IPS-20b (cell line): ENCODE measurements around the gene PIP4K2A.
"Not testable (repeated sequence)": the region's sequence is repeated elsewhere in the genome, so short reads cannot be mapped to it uniquely, and the experiment has no call there.

Source experiments
- H3K27ac ChIP-seq: one replicate; pipeline ENCODE4 v1.5.1; 2013; ENCODE audit warnings: low read length
- H3K27me3 ChIP-seq: 2 replicates; pipeline ENCODE4 v1.6.1; 2013; ENCODE audit warnings: mild to moderate bottlenecking, low read length, inconsistent platforms; ENCODE audit not compliant: insufficient read depth
- H3K36me3 ChIP-seq: 2 replicates; pipeline ENCODE4 v1.6.1; 2013; ENCODE audit warnings: low read depth, mild to moderate bottlenecking, inconsistent platforms, low read length, moderate library complexity; ENCODE audit not compliant: insufficient read depth
- H3K4me1 ChIP-seq: 2 replicates; pipeline ENCODE4 v1.6.1; 2013; ENCODE audit warnings: mild to moderate bottlenecking, control low read depth, inconsistent platforms, low read length, moderate library complexity; ENCODE audit not compliant: insufficient read depth
- H3K4me3 ChIP-seq: 2 replicates; pipeline ENCODE4 v1.5.1; 2013; ENCODE audit warnings: mild to moderate bottlenecking, low read length, inconsistent platforms
- H3K9ac ChIP-seq: 2 replicates; pipeline ENCODE4 v1.6.1; 2013; ENCODE audit warnings: low read depth, mild to moderate bottlenecking, inconsistent platforms, low read length, moderate library complexity
- H3K9me3 ChIP-seq: 2 replicates; pipeline ENCODE4 v1.6.1; 2013; ENCODE audit warnings: mild to moderate bottlenecking, low read depth, low read length, inconsistent platforms; ENCODE audit not compliant: insufficient read depth

PIP4K2A gene

GRCh38 chr10:22704471-22704911 is 9.9 kb downstream of the PIP4K2A start:
- Histone ChIP-seq H3K9me3 (no peaks in the 10 kb centered on the region), H3K4me1 (peaks cover 12% of the 10 kb centered on the region), H3K27ac (no peak overlapping the region), H3K4me3 (no peak overlapping the region), H3K9ac (no peak overlapping the region), H3K27me3 (no peaks in the 10 kb centered on the region), H3K36me3 (no peaks in the 10 kb centered on the region)

GRCh38 chr10:22702348-22702747 is 12.0 kb downstream of the PIP4K2A start:
- Histone ChIP-seq H3K27me3 (no peaks in the 10 kb centered on the region), H3K9ac (no peak overlapping the region), H3K4me1 (peaks cover 12% of the 10 kb centered on the region), H3K36me3 (no peaks in the 10 kb centered on the region), H3K27ac (no peak overlapping the region), H3K9me3 (no peaks in the 10 kb centered on the region), H3K4me3 (no peak overlapping the region)

- peaks cover 12% of the 10 kb centered on the region for H3K4me1 ChIP-seq
Observed at GRCh38 chr10:22701132-22701826, 13.1 kb downstream of the PIP4K2A start.

GRCh38 chr10:22700489-22700888 is 13.9 kb downstream of the PIP4K2A start:
- H3K27ac ChIP-seq, result no peak overlapping the region
- no peaks in the 10 kb centered on the region for H3K36me3 ChIP-seq
- H3K9me3 ChIP-seq, result no peaks in the 10 kb centered on the region
- H3K4me1 ChIP-seq, result peaks cover 12% of the 10 kb centered on the region
- no peaks in the 10 kb centered on the region for H3K27me3 ChIP-seq
- H3K9ac ChIP-seq, result no peak overlapping the region
- H3K4me3 ChIP-seq, result no peak overlapping the region

More at GRCh38 chr10:22701132-22701826, 13.1 kb downstream of the PIP4K2A start:
- Histone ChIP-seq H3K9ac (peak overlapping the region; percentile 2; the same call in 1 of the 2 replicates), H3K4me3 (no peak overlapping the region), H3K27me3 (no peaks in the 10 kb centered on the region), H3K36me3 (no peaks in the 10 kb centered on the region), H3K9me3 (no peaks in the 10 kb centered on the region), H3K27ac (no peak overlapping the region)

GRCh38 chr10:22699976-22700375 is 14.4 kb downstream of the PIP4K2A start:
- Histone ChIP-seq H3K27me3 (no peaks in the 10 kb centered on the region), H3K9ac (no peak overlapping the region), H3K36me3 (no peaks in the 10 kb centered on the region), H3K9me3 (no peaks in the 10 kb centered on the region), H3K27ac (no peak overlapping the region), H3K4me3 (no peak overlapping the region), H3K4me1 (peaks cover 12% of the 10 kb centered on the region)

GRCh38 chr10:22698941-22699440 is 15.4 kb downstream of the PIP4K2A start:
- Histone ChIP-seq H3K4me3 (no peak overlapping the region), H3K4me1 (peaks cover 12% of the 10 kb centered on the region), H3K9ac (peak overlapping the region; percentile 16; the same call in 1 of the 2 replicates), H3K27me3 (no peaks in the 10 kb centered on the region), H3K9me3 (no peaks in the 10 kb centered on the region), H3K27ac (no peak overlapping the region), H3K36me3 (no peaks in the 10 kb centered on the region)

- H3K27me3 ChIP-seq, result no peaks in the 10 kb centered on the region
- peaks cover 12% of the 10 kb centered on the region for H3K4me1 ChIP-seq
- no peak overlapping the region for H3K27ac ChIP-seq
- peaks cover 8% of the 10 kb centered on the region; the same call in 1 of the 2 replicates for H3K9me3 ChIP-seq
- H3K36me3 ChIP-seq, result peaks cover 7% of the 10 kb centered on the region; the same call in 1 of the 2 replicates
- H3K4me3 ChIP-seq, result no peak overlapping the region
- H3K9ac ChIP-seq, result no peak overlapping the region
Observed at GRCh38 chr10:22697800-22698199, 16.6 kb downstream of the PIP4K2A start.

- Histone ChIP-seq H3K4me3 (no peak overlapping the region), H3K27ac (no peak overlapping the region), H3K36me3 (peaks cover 14% of the 10 kb centered on the region; the same call in 1 of the 2 replicates), H3K4me1 (peaks cover 12% of the 10 kb centered on the region), H3K9me3 (peaks cover 15% of the 10 kb centered on the region), H3K9ac (no peak overlapping the region), H3K27me3 (no peaks in the 10 kb centered on the region)
Observed at GRCh38 chr10:22697101-22697500, 17.3 kb downstream of the PIP4K2A start.

GRCh38 chr10:22693860-22694259 is 20.5 kb downstream of the PIP4K2A start:
- Histone ChIP-seq H3K27me3 (no peaks in the 10 kb centered on the region), H3K9ac (no peak overlapping the region), H3K4me3 (no peak overlapping the region), H3K27ac (no peak overlapping the region), H3K9me3 (peaks cover 20% of the 10 kb centered on the region), H3K36me3 (peaks cover 15% of the 10 kb centered on the region; the same call in 1 of the 2 replicates), H3K4me1 (peaks cover 25% of the 10 kb centered on the region)

GRCh38 chr10:22693371-22693784 is 21.0 kb downstream of the PIP4K2A start:
- peaks cover 20% of the 10 kb centered on the region for H3K9me3 ChIP-seq
- no peak overlapping the region for H3K27ac ChIP-seq
- peaks cover 15% of the 10 kb centered on the region; the same call in 1 of the 2 replicates for H3K36me3 ChIP-seq
- H3K27me3 ChIP-seq, result no peaks in the 10 kb centered on the region
- H3K4me1 ChIP-seq, result peaks cover 25% of the 10 kb centered on the region
- no peak overlapping the region for H3K9ac ChIP-seq
- H3K4me3 ChIP-seq, result no peak overlapping the region

GRCh38 chr10:22692119-22692518 is 22.3 kb downstream of the PIP4K2A start:
- Histone ChIP-seq H3K36me3 (peaks cover 15% of the 10 kb centered on the region; the same call in 1 of the 2 replicates), H3K4me3 (peak overlapping the region; percentile 30; the same call in 1 of the 2 replicates), H3K9me3 (peaks cover 20% of the 10 kb centered on the region), H3K4me1 (peaks cover 25% of the 10 kb centered on the region)
- not testable (repeated sequence) for H3K27me3 ChIP-seq, H3K27ac ChIP-seq, H3K9ac ChIP-seq
